Epidermal melanocyte (primary cell): ENCODE results near the gene TRAF3.
A peak's percentile ranks its signal among the peaks of the same experiment; 100 is the strongest.
"Not testable (repeated sequence)": the region's sequence is repeated elsewhere in the genome, so short reads cannot be mapped to it uniquely, and the experiment has no call there.

Source experiments
- DNase-seq: peaks from one replicate; pipeline ENCODE4 v3.0.0; 2011; ENCODE audit warnings: low spot score; ENCODE audit not compliant: insufficient read length

The TRAF3 gene

GRCh38 chr14:102751088-102751487, 26.2 kb upstream of the TRAF3 start:
- DNase-seq, result no peak

GRCh38 chr14:102752239-102752847, 24.9 kb upstream of the TRAF3 start:
- DNase-seq, result no peak

- DNase-seq, result no peak
Measured at GRCh38 chr14:102754370-102755262, 22.6 kb upstream of the TRAF3 start.

GRCh38 chr14:102757646-102758045, 19.6 kb upstream of the TRAF3 start:
- DNase-seq, result no peak

- DNase-seq, result no peak
Measured at GRCh38 chr14:102758087-102758486, 19.2 kb upstream of the TRAF3 start.

- no peak for DNase-seq
Measured at GRCh38 chr14:102759456-102760187, 17.6 kb upstream of the TRAF3 start.

- DNase-seq, result no peak
Measured at GRCh38 chr14:102760496-102761193, 16.6 kb upstream of the TRAF3 start.

GRCh38 chr14:102761206-102761605, 16.0 kb upstream of the TRAF3 start:
- DNase-seq, result no peak

- no peak for DNase-seq
Measured at GRCh38 chr14:102764220-102764671, 13.0 kb upstream of the TRAF3 start.

GRCh38 chr14:102765770-102766169, 11.5 kb upstream of the TRAF3 start:
- not testable (repeated sequence) for DNase-seq

- no peak for DNase-seq
Measured at GRCh38 chr14:102768223-102769048, 8.8 kb upstream of the TRAF3 start.

GRCh38 chr14:102769049-102769327, 8.3 kb upstream of the TRAF3 start:
- DNase-seq, result no peak

GRCh38 chr14:102770147-102771123, 6.8 kb upstream of the TRAF3 start:
- DNase-seq, result no peak

- no peak for DNase-seq
Measured at GRCh38 chr14:102771144-102771543, 6.1 kb upstream of the TRAF3 start.

- no peak for DNase-seq
Measured at GRCh38 chr14:102772781-102773570, 4.3 kb upstream of the TRAF3 start.

GRCh38 chr14:102774391-102775153, 2.7 kb upstream of the TRAF3 start:
- DNase-seq, result peak; percentile 96

GRCh38 chr14:102775855-102776760, 1.1 kb upstream of the TRAF3 start:
- no peak for DNase-seq
